Measurements from ENCODE around the gene CALCOCO1.

DNA sequence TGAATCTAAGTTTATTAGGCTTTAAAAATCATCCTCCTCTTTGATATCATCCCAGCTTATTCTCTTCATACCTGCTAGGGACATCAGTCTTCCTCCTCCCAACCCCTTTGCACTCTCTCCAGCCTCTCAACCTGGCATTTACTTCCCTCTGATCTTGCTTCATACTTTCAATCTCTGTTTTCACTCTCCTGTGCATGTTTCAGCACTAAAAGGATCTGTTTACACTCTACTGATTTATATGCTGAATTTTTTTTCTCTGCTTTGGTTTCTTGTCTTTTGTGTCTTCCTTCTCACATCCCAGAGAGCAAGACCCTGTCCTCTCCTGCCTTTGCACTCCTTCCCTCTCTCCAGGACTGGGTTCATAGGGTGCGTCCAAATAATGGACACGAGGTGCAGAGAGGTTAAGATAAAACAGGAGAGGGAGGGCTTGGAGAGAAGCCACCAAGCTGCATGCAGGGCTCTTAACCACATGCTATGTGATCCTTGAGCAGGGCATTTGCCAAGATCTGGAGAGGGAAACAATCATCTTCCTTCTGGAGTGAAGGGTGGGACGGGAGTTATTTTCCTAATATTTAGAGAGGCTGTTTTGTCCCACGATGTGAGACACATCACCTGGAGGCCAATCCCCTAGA is 27.5 kb upstream of the CALCOCO1 start:
- TF ChIP-seq, protein P1, sequence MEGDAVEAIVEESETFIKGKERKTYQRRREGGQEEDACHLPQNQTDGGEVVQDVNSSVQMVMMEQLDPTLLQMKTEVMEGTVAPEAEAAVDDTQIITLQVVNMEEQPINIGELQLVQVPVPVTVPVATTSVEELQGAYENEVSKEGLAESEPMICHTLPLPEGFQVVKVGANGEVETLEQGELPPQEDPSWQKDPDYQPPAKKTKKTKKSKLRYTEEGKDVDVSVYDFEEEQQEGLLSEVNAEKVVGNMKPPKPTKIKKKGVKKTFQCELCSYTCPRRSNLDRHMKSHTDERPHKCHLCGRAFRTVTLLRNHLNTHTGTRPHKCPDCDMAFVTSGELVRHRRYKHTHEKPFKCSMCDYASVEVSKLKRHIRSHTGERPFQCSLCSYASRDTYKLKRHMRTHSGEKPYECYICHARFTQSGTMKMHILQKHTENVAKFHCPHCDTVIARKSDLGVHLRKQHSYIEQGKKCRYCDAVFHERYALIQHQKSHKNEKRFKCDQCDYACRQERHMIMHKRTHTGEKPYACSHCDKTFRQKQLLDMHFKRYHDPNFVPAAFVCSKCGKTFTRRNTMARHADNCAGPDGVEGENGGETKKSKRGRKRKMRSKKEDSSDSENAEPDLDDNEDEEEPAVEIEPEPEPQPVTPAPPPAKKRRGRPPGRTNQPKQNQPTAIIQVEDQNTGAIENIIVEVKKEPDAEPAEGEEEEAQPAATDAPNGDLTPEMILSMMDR (IDR thresholded peaks at IDR 0.05; ENCODE audit: low read depth, low read length, poor library complexity, severe bottlenecking), result no peak
- TF ChIP-seq EZH2phosphoT487 (IDR thresholded peaks at IDR 0.05; ENCODE audit: borderline replicate concordance, low read length), result no peak
